Umbilical cord (tissue), 2 donors: ENCODE results near the gene TMSB15A. TPM values are rescaled to one million over a fixed set of nuclear protein-coding genes. Genes with fewer than 3 reads are reported as not detected.
A peak's percentile ranks its signal among the peaks of the same experiment; 100 is the strongest.
"Not testable (repeated sequence)": the region's sequence is repeated elsewhere in the genome, so short reads cannot be mapped to it uniquely, and the experiment has no call there.

Experiments
- DNase-seq: peaks from one replicate; pipeline ENCODE4 v3.0.0-alpha.2; 2015; ENCODE audit warnings: low spot score
- total RNA-seq: library from RNA; depleted of rRNA; stranded (reverse); fragments of >200 nt; gene quantifications from one replicate; pipeline ENCODE4 v1.2.3, GENCODE V29; 2014; ENCODE audit warnings: low replicate concordance; ENCODE audit not compliant: insufficient read depth

The TMSB15A gene
- 25.8 TPM for total RNA-seq

GRCh38 chrX:102515975-102516941, at the start of gene TMSB15A:
Gene TMSB15A, minus strand, starts transcription at chrX:102516739.
- DNase-seq: peak; percentile 55

GRCh38 chrX:102560423-102561068, 44.0 kb upstream of the TMSB15A start:
- DNase-seq: no peak

- no peak for DNase-seq
Measured at GRCh38 chrX:102558607-102559006, 42.1 kb upstream of the TMSB15A start.

GRCh38 chrX:102548231-102548630, 31.7 kb upstream of the TMSB15A start:
- DNase-seq: no peak

- DNase-seq: no peak
Measured at GRCh38 chrX:102546828-102547493, 30.4 kb upstream of the TMSB15A start.

GRCh38 chrX:102546175-102546574, 29.6 kb upstream of the TMSB15A start:
- not testable (repeated sequence) for DNase-seq

GRCh38 chrX:102535958-102536357, 19.4 kb upstream of the TMSB15A start:
- DNase-seq: no peak

- DNase-seq: peak; percentile 3
Measured at GRCh38 chrX:102517326-102517725, 787 bp upstream of the TMSB15A start.

- no peak for DNase-seq
Measured at GRCh38 chrX:102514536-102514935, 2.0 kb downstream of the TMSB15A start.

GRCh38 chrX:102498732-102499131, 17.8 kb downstream of the TMSB15A start:
- no peak for DNase-seq

GRCh38 chrX:102491766-102492165, 24.8 kb downstream of the TMSB15A start:
- DNase-seq: no peak

GRCh38 chrX:102478765-102479164, 37.8 kb downstream of the TMSB15A start:
- DNase-seq: not testable (repeated sequence)

- DNase-seq: not testable (repeated sequence)
Measured at GRCh38 chrX:102471762-102472220, 44.7 kb downstream of the TMSB15A start, which contains the start of gene TCP11X2. Gene TCP11X2, minus strand, starts transcription at chrX:102471812.

- not testable (repeated sequence) for DNase-seq
Measured at GRCh38 chrX:102470215-102470614, 46.3 kb downstream of the TMSB15A start.

Other genes starting within 250 kb of the TMSB15A start
- not detected for gene NXF2B, start 76.7 kb downstream of the TMSB15A start, total RNA-seq
- not detected for gene TCP11X2, start 44.9 kb downstream of the TMSB15A start, total RNA-seq
- 18.1 TPM for gene ARMCX5, start 82.8 kb upstream of the TMSB15A start, total RNA-seq
- gene GPRASP1, start 134.7 kb upstream of the TMSB15A start, total RNA-seq: 13.2 TPM
- gene GPRASP2, start 195.7 kb upstream of the TMSB15A start, total RNA-seq: 14.9 TPM
- gene GPRASP3, start 204.0 kb upstream of the TMSB15A start, total RNA-seq: 7.0 TPM